GM23338 (cell line): ENCODE results near the gene TCEA2. TPM values are rescaled to one million over a fixed set of nuclear protein-coding genes. Genes with fewer than 3 reads are reported as not detected.

Source experiments
- ATAC-seq: fragments of 200-7000 bp; cut with Tn5 transposase; 3 replicates; pipeline ENCODE4 v1.9.1; 2020
- DNase-seq: peaks from one replicate; pipeline ENCODE4 v3.0.0-alpha.2; 2015; ENCODE audit warnings: low spot score
- H2AFZ ChIP-seq: fragments of 200-600 bp; sonication (generic); 2 replicates; pipeline ENCODE4 v1.8.0; 2016; ENCODE audit warnings: antibody characterized with exemption, mild to moderate bottlenecking, moderate library complexity
- H3F3A ChIP-seq: fragments of 200-600 bp; sonication (generic); replicated peaks from 2 replicates; pipeline ENCODE4 v1.8.0; 2017; ENCODE audit warnings: antibody characterized with exemption, mixed run types, low read depth
- H3K27ac ChIP-seq: fragments of 200-600 bp; sonication (generic); 2 replicates; pipeline ENCODE4 v1.6.1; 2016; ENCODE audit warnings: low read depth
- H3K27me3 ChIP-seq: fragments of 200-600 bp; sonication (generic); 2 replicates; pipeline ENCODE4 v1.8.0; 2016; ENCODE audit warnings: mild to moderate bottlenecking, mixed run types, moderate library complexity; ENCODE audit not compliant: insufficient read depth
- H3K36me3 ChIP-seq: fragments of 200-600 bp; sonication (generic); 2 replicates; pipeline ENCODE4 v1.8.0; 2016; ENCODE audit warnings: mild to moderate bottlenecking; ENCODE audit not compliant: insufficient read depth
- H3K4me1 ChIP-seq: fragments of 200-600 bp; sonication (generic); 2 replicates; pipeline ENCODE4 v1.8.0; 2016; ENCODE audit warnings: mild to moderate bottlenecking, moderate library complexity; ENCODE audit not compliant: insufficient read depth
- H3K4me2 ChIP-seq: fragments of 200-600 bp; sonication (generic); 2 replicates; pipeline ENCODE4 v1.7.1; 2017; ENCODE audit warnings: mixed run types
- H3K4me3 ChIP-seq: fragments of 200-600 bp; sonication (generic); 2 replicates; pipeline ENCODE4 v1.6.1; 2016; ENCODE audit warnings: mixed run types
- H3K79me2 ChIP-seq: fragments of 200-600 bp; sonication (generic); replicated peaks from 2 replicates; pipeline ENCODE4 v1.8.0; 2017; ENCODE audit warnings: mild to moderate bottlenecking; ENCODE audit not compliant: insufficient read depth
- H3K9me2 ChIP-seq: fragments of 200-600 bp; sonication (generic); 2 replicates; pipeline ENCODE4 v1.8.0; 2017; ENCODE audit not compliant: insufficient read depth
- H4K20me1 ChIP-seq: fragments of 200-600 bp; sonication (generic); replicated peaks from 2 replicates; pipeline ENCODE4 v1.8.0; 2017; ENCODE audit warnings: mild to moderate bottlenecking; ENCODE audit not compliant: insufficient read depth
- H3K27ac Mint-ChIP-seq: 2 replicates; pipeline ENCODE4 v1.8.0; 2020; ENCODE audit warnings: inconsistent platforms, mild to moderate bottlenecking, moderate library complexity, mixed read lengths
- H3K27me3 Mint-ChIP-seq: 3 replicates; pipeline ENCODE4 v1.8.0; 2022; ENCODE audit warnings: low read depth, mild to moderate bottlenecking, moderate library complexity, mixed read lengths, inconsistent platforms; ENCODE audit not compliant: insufficient read depth, poor library complexity
- H3K36me3 Mint-ChIP-seq: 3 replicates; pipeline ENCODE4 v1.8.0; 2021; ENCODE audit warnings: low read depth, mild to moderate bottlenecking, inconsistent platforms, moderate library complexity, mixed read lengths
- H3K4me1 Mint-ChIP-seq: 3 replicates; pipeline ENCODE4 v1.8.0; 2020; ENCODE audit warnings: mild to moderate bottlenecking, inconsistent platforms, mixed read lengths
- H3K4me3 Mint-ChIP-seq: 3 replicates; pipeline ENCODE4 v1.8.0; 2021; ENCODE audit warnings: moderate library complexity, mild to moderate bottlenecking, inconsistent platforms, mixed read lengths
- H3K9me3 Mint-ChIP-seq: 3 replicates; pipeline ENCODE4 v1.8.0; 2020; ENCODE audit warnings: moderate library complexity, mild to moderate bottlenecking, inconsistent platforms, mixed read lengths
- CREB1 ChIP-seq: fragments of 250-450 bp; sonication (Bioruptor Pico); IDR thresholded peaks from 2 replicates; pipeline ENCODE4 v1.5.0; 2020; ENCODE audit warnings: low read depth, mild to moderate bottlenecking, moderate library complexity
- CTCF ChIP-seq, 2 experiments: fragments of 200-600 bp in 1 of 2; sonication (generic) in 1 of 2; conservative IDR thresholded peaks; 2 replicates each; pipeline versions ENCODE4 v1.5.1 to v1.6.1; 2016 to 2017; ENCODE audit warnings: antibody characterized with exemption in 2 of 2, low read depth in 2 of 2, mild to moderate bottlenecking in 2 of 2, moderate library complexity in 1 of 2
- EZH2 ChIP-seq: fragments of 200-600 bp; sonication (generic); IDR thresholded peaks from one replicate; pipeline ENCODE4 v1.8.0; 2017; ENCODE audit warnings: antibody characterized with exemption, mild to moderate bottlenecking, low read depth; ENCODE audit not compliant: unreplicated experiment
- EZH2phosphoT487 ChIP-seq: fragments of 200-600 bp; sonication (generic); IDR thresholded peaks from one replicate; pipeline ENCODE4 v1.8.1; 2018; ENCODE audit warnings: antibody characterized with exemption; ENCODE audit not compliant: unreplicated experiment
- JUNB ChIP-seq: IDR thresholded peaks from one replicate; pipeline ENCODE4 v1.6.1; 2016; ENCODE audit warnings: antibody characterized with exemption; ENCODE audit not compliant: unreplicated experiment
- NANOG ChIP-seq: IDR thresholded peaks from 2 replicates; pipeline ENCODE4 v1.6.1; 2016; ENCODE audit warnings: antibody characterized with exemption, borderline replicate concordance
- STAT1 ChIP-seq: IDR thresholded peaks from one replicate; pipeline ENCODE4 v1.6.1; 2016; ENCODE audit warnings: antibody characterized with exemption; ENCODE audit not compliant: unreplicated experiment
- ZNF114 ChIP-seq: fragments of 250-450 bp; sonication (Bioruptor Pico); IDR thresholded peaks from 2 replicates; pipeline ENCODE4 v1.5.0; 2020; ENCODE audit warnings: mild to moderate bottlenecking, moderate library complexity
- ZNF331 ChIP-seq: fragments of 250-450 bp; sonication (Bioruptor Pico); IDR thresholded peaks from 2 replicates; pipeline ENCODE4 v1.5.0; 2020; ENCODE audit warnings: low read depth, mild to moderate bottlenecking, moderate library complexity
- ZNF462 ChIP-seq: fragments of 250-450 bp; sonication (Bioruptor Pico); IDR thresholded peaks from 2 replicates; pipeline ENCODE4 v1.5.0; 2020; ENCODE audit warnings: mild to moderate bottlenecking, moderate library complexity
- polyA plus RNA-seq: library from polyadenylated mRNA; unstranded; fragments of >200 nt; fragmentation: Nextera tagmentation; extraction: Ambion mirVana; gene quantifications from 2 replicates; pipeline ENCODE4 v1.2.1, GENCODE V29; 2016
- total RNA-seq: library from RNA; depleted of rRNA; stranded (reverse); fragments of >200 nt; shearing (Covaris generic); gene quantifications from 2 replicates; pipeline ENCODE4 v1.2.3, GENCODE V29; 2014

The TCEA2 gene
- total and polyA plus RNA-seq, 2 experiments from 2014 or later, result 21.0 to 54.4 TPM

GRCh38 chr20:64021124-64021975 is 41.6 kb upstream of the TCEA2 start:
- Histone ChIP-seq H3F3A (0 out of 2 replicates have a peak, but pooled peaks cover 6% of the 10 kb centered on the region), H3K4me3 (no peak overlapping the region), H3K27me3 (no peaks in the 10 kb centered on the region), H3K79me2 (no peaks in the 10 kb centered on the region), H2AFZ (no peak overlapping the region), H3K9me2 (no peaks in the 10 kb centered on the region), H3K4me1 (no peaks in the 10 kb centered on the region), H3K36me3 (peaks cover 6% of the 10 kb centered on the region; the same call in 1 of the 2 replicates), H4K20me1 (0 out of 2 replicates have a peak, but pooled peaks cover 3% of the 10 kb centered on the region), H3K27ac (no peak overlapping the region), H3K4me2 (no peak overlapping the region)
- H3K4me1 Mint-ChIP-seq, result no peaks in the 10 kb centered on the region
- DNase-seq, result no peak
- H3K27me3 Mint-ChIP-seq, result peaks cover 7% of the 10 kb centered on the region
- H3K9me3 Mint-ChIP-seq, result no peaks in the 10 kb centered on the region
- H3K36me3 Mint-ChIP-seq, result peaks cover 73% of the 10 kb centered on the region
- H3K27ac Mint-ChIP-seq, result no peak overlapping the region
- ATAC-seq, result no peak
- TF ChIP-seq EZH2 (no peak), EZH2phosphoT487 (no peak), NANOG (no peak), CREB1 (CRISPR knock-in tag) (no peak), ZNF114 (CRISPR knock-in tag) (no peak), STAT1 (no peak), ZNF331 (CRISPR knock-in tag) (no peak), CTCF (conservative IDR thresholded peaks at IDR 0.05; ENCODE audit: low read depth in 2 of 2) (no peak), JUNB (no peak)
- no peak overlapping the region for H3K4me3 Mint-ChIP-seq

GRCh38 chr20:64022671-64023360 is 40.2 kb upstream of the TCEA2 start:
- ATAC-seq, result no peak
- Histone ChIP-seq H3K9me2 (no peaks in the 10 kb centered on the region), H3F3A (0 out of 2 replicates have a peak, but pooled peaks cover 6% of the 10 kb centered on the region), H3K27me3 (no peaks in the 10 kb centered on the region), H3K4me2 (no peak overlapping the region), H3K4me1 (no peaks in the 10 kb centered on the region), H3K79me2 (no peaks in the 10 kb centered on the region), H3K36me3 (peaks cover 5% of the 10 kb centered on the region; the same call in 1 of the 2 replicates), H3K4me3 (no peak overlapping the region), H4K20me1 (0 out of 2 replicates have a peak, but pooled peaks cover 3% of the 10 kb centered on the region), H2AFZ (no peak overlapping the region), H3K27ac (no peak overlapping the region)
- Mint-ChIP-seq H3K4me1 (no peaks in the 10 kb centered on the region; the same call in 2 of the 3 replicates), H3K4me3 (no peak overlapping the region), H3K36me3 (peaks cover 77% of the 10 kb centered on the region), H3K27me3 (peaks cover 8% of the 10 kb centered on the region), H3K27ac (no peak overlapping the region), H3K9me3 (no peaks in the 10 kb centered on the region)
- no peak for DNase-seq
- TF ChIP-seq CREB1 (CRISPR knock-in tag) (no peak), ZNF331 (CRISPR knock-in tag) (no peak), EZH2phosphoT487 (no peak), ZNF462 (CRISPR knock-in tag) (no peak), NANOG (no peak), JUNB (no peak)
